Glomerular visceral epithelial cell (primary cell): ENCODE results near the gene BMP3.

Experiments used
- DNase-seq: peaks from one replicate; pipeline ENCODE4 v3.0.0-alpha.2; 2016; ENCODE audit errors: extremely low spot score

BMP3 gene

DNA sequence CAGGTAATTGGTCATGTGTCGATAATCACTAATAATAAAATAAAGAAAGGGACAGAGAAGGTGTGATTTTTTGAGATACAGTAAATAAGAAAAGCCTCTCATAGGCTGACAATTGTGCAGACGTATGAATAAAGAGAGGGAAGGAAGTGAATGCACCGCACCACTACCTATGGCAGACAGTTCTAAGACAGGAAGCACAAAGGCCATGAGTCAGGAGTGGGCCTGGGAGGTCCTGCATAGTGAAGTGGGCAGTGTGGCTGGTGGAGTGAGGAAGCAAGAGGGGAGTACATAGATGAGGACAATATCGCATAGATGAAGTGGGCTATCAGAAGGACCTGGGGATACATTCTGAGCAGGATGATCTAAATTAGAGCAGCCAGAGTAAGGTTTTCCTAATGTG lies 75.6 kb downstream of the BMP3 start:
- DNase-seq, result no peak
